ENCODE results near the gene TRPC4. TPM values are rescaled to one million over a fixed set of nuclear protein-coding genes. Genes with fewer than 3 reads are reported as not detected.

Gene TRPC4
- total and polyA plus RNA-seq, 9 donors: 0.56 to 1.7 (median 0.85) TPM

- Histone ChIP-seq H3K27ac (ENCODE audit: low read length) (no peak overlapping the region), H3K9me3 (replicated peaks; ENCODE audit: control insufficient read depth, low read depth, low read length) (no peaks in the 10 kb centered on the region), H3K36me3 (ENCODE audit: control insufficient read depth, insufficient read depth, low read length) (no peaks in the 10 kb centered on the region), H3K27me3 (ENCODE audit: control insufficient read depth, insufficient read depth, low read length) (no peaks in the 10 kb centered on the region), H3K4me3 (ENCODE audit: low read length) (no peak overlapping the region), H3K4me1 (ENCODE audit: control insufficient read depth, insufficient read depth, low read length) (no peaks in the 10 kb centered on the region)
- no peak for DNase-seq
Measured at GRCh38 chr13:37648609-37649008, 221.0 kb downstream of the TRPC4 start.

GRCh38 chr13:37647031-37647650 lies 222.4 kb downstream of the TRPC4 start:
- H3K36me3 ChIP-seq (ENCODE audit: control insufficient read depth, insufficient read depth, low read length): no peaks in the 10 kb centered on the region
- WGBS (ENCODE audit: insufficient coverage): 75% methylated on average over 4 of the region's 5 CpGs
- H3K4me1 ChIP-seq (ENCODE audit: control insufficient read depth, insufficient read depth, low read length): no peaks in the 10 kb centered on the region
- H3K9me3 ChIP-seq (replicated peaks; ENCODE audit: control insufficient read depth, low read depth, low read length): no peaks in the 10 kb centered on the region
- no peak overlapping the region for H3K4me3 ChIP-seq (ENCODE audit: low read length)
- DNase-seq: no peak
- H3K27me3 ChIP-seq (ENCODE audit: control insufficient read depth, insufficient read depth, low read length): no peaks in the 10 kb centered on the region
- no peak overlapping the region for H3K27ac ChIP-seq (ENCODE audit: low read length)

GRCh38 chr13:37646531-37646930 lies 223.0 kb downstream of the TRPC4 start:
- no peaks in the 10 kb centered on the region for H3K4me1 ChIP-seq (ENCODE audit: control insufficient read depth, insufficient read depth, low read length)
- WGBS (ENCODE audit: insufficient coverage): no CpG with 5 or more reads among the region's 3 CpGs

GRCh38 chr13:37645181-37645740 lies 224.3 kb downstream of the TRPC4 start:
- no peak for DNase-seq
- Histone ChIP-seq H3K27ac (ENCODE audit: low read length) (no peak overlapping the region), H3K4me3 (ENCODE audit: low read length) (no peak overlapping the region), H3K4me1 (ENCODE audit: control insufficient read depth, insufficient read depth, low read length) (no peaks in the 10 kb centered on the region), H3K27me3 (ENCODE audit: control insufficient read depth, insufficient read depth, low read length) (no peaks in the 10 kb centered on the region), H3K36me3 (ENCODE audit: control insufficient read depth, insufficient read depth, low read length) (no peaks in the 10 kb centered on the region), H3K9me3 (replicated peaks; ENCODE audit: control insufficient read depth, low read depth, low read length) (no peaks in the 10 kb centered on the region)
- WGBS (ENCODE audit: insufficient coverage): 19% methylated on average over 6 of the region's 7 CpGs

More at GRCh38 chr13:37646531-37646930, 223.0 kb downstream of the TRPC4 start:
- no peaks in the 10 kb centered on the region for H3K27me3 ChIP-seq (ENCODE audit: control insufficient read depth, insufficient read depth, low read length)
- DNase-seq: no peak
- no peaks in the 10 kb centered on the region for H3K36me3 ChIP-seq (ENCODE audit: control insufficient read depth, insufficient read depth, low read length)
- no peaks in the 10 kb centered on the region for H3K9me3 ChIP-seq (replicated peaks; ENCODE audit: control insufficient read depth, low read depth, low read length)
- no peak overlapping the region for H3K27ac ChIP-seq (ENCODE audit: low read length)
- H3K4me3 ChIP-seq (ENCODE audit: low read length): no peak overlapping the region

GRCh38 chr13:37641391-37641790 lies 228.2 kb downstream of the TRPC4 start:
- WGBS (ENCODE audit: insufficient coverage): 100% methylated on average over 1 of the region's 2 CpGs
- H3K4me1 ChIP-seq (ENCODE audit: control insufficient read depth, insufficient read depth, low read length): no peaks in the 10 kb centered on the region
- no peak overlapping the region for H3K27ac ChIP-seq (ENCODE audit: low read length)
- H3K4me3 ChIP-seq (ENCODE audit: low read length): no peak overlapping the region
- no peaks in the 10 kb centered on the region for H3K36me3 ChIP-seq (ENCODE audit: control insufficient read depth, insufficient read depth, low read length)
- H3K9me3 ChIP-seq (replicated peaks; ENCODE audit: control insufficient read depth, low read depth, low read length): no peaks in the 10 kb centered on the region
- H3K27me3 ChIP-seq (ENCODE audit: control insufficient read depth, insufficient read depth, low read length): no peaks in the 10 kb centered on the region
- DNase-seq: no peak

GRCh38 chr13:37640499-37640898 lies 229.1 kb downstream of the TRPC4 start:
- Histone ChIP-seq H3K4me3 (ENCODE audit: low read length) (no peak overlapping the region), H3K27ac (ENCODE audit: low read length) (no peak overlapping the region), H3K9me3 (replicated peaks; ENCODE audit: control insufficient read depth, low read depth, low read length) (no peaks in the 10 kb centered on the region), H3K36me3 (ENCODE audit: control insufficient read depth, insufficient read depth, low read length) (no peaks in the 10 kb centered on the region), H3K27me3 (ENCODE audit: control insufficient read depth, insufficient read depth, low read length) (no peaks in the 10 kb centered on the region), H3K4me1 (ENCODE audit: control insufficient read depth, insufficient read depth, low read length) (no peaks in the 10 kb centered on the region)
- peak; percentile 54 for DNase-seq
- WGBS (ENCODE audit: insufficient coverage): no CpG with 5 or more reads among the region's 2 CpGs

- no peaks in the 10 kb centered on the region for H3K9me3 ChIP-seq (replicated peaks; ENCODE audit: control insufficient read depth, low read depth, low read length)
- DNase-seq: no peak
- 83% methylated on average over 1 of the region's 8 CpGs for WGBS (ENCODE audit: insufficient coverage)
- no peak overlapping the region for H3K4me3 ChIP-seq (ENCODE audit: low read length)
- H3K27ac ChIP-seq (ENCODE audit: low read length): no peak overlapping the region
- no peaks in the 10 kb centered on the region for H3K4me1 ChIP-seq (ENCODE audit: control insufficient read depth, insufficient read depth, low read length)
- no peaks in the 10 kb centered on the region for H3K36me3 ChIP-seq (ENCODE audit: control insufficient read depth, insufficient read depth, low read length)
- H3K27me3 ChIP-seq (ENCODE audit: control insufficient read depth, insufficient read depth, low read length): no peaks in the 10 kb centered on the region
Measured at GRCh38 chr13:37636701-37637100, 232.9 kb downstream of the TRPC4 start.

- no peak overlapping the region for H3K27ac ChIP-seq (ENCODE audit: low read length)
- WGBS (ENCODE audit: insufficient coverage): 88% methylated on average over 3 of the region's 5 CpGs
- DNase-seq: no peak
- H3K4me3 ChIP-seq (ENCODE audit: low read length): no peak overlapping the region
- H3K27me3 ChIP-seq (ENCODE audit: control insufficient read depth, insufficient read depth, low read length): no peaks in the 10 kb centered on the region
- H3K4me1 ChIP-seq (ENCODE audit: control insufficient read depth, insufficient read depth, low read length): no peaks in the 10 kb centered on the region
- H3K9me3 ChIP-seq (replicated peaks; ENCODE audit: control insufficient read depth, low read depth, low read length): no peaks in the 10 kb centered on the region
- no peaks in the 10 kb centered on the region for H3K36me3 ChIP-seq (ENCODE audit: control insufficient read depth, insufficient read depth, low read length)
Measured at GRCh38 chr13:37632294-37632693, 237.3 kb downstream of the TRPC4 start.

- no CpG with 5 or more reads among the region's 4 CpGs for WGBS (ENCODE audit: insufficient coverage)
- Histone ChIP-seq H3K27ac (ENCODE audit: low read length) (no peak overlapping the region), H3K27me3 (ENCODE audit: control insufficient read depth, insufficient read depth, low read length) (no peaks in the 10 kb centered on the region), H3K4me1 (ENCODE audit: control insufficient read depth, insufficient read depth, low read length) (no peaks in the 10 kb centered on the region), H3K36me3 (ENCODE audit: control insufficient read depth, insufficient read depth, low read length) (no peaks in the 10 kb centered on the region), H3K4me3 (ENCODE audit: low read length) (no peak overlapping the region), H3K9me3 (replicated peaks; ENCODE audit: control insufficient read depth, low read depth, low read length) (no peaks in the 10 kb centered on the region)
- DNase-seq: no peak
Measured at GRCh38 chr13:37627428-37627827, 242.1 kb downstream of the TRPC4 start.

- Histone ChIP-seq H3K27ac (ENCODE audit: low read length) (no peak overlapping the region), H3K9me3 (replicated peaks; ENCODE audit: control insufficient read depth, low read depth, low read length) (no peaks in the 10 kb centered on the region), H3K4me3 (ENCODE audit: low read length) (no peak overlapping the region), H3K27me3 (ENCODE audit: control insufficient read depth, insufficient read depth, low read length) (no peaks in the 10 kb centered on the region), H3K4me1 (ENCODE audit: control insufficient read depth, insufficient read depth, low read length) (no peaks in the 10 kb centered on the region), H3K36me3 (ENCODE audit: control insufficient read depth, insufficient read depth, low read length) (no peaks in the 10 kb centered on the region)
- peak; percentile 31 for DNase-seq
- no CpG with 5 or more reads among the region's 3 CpGs for WGBS (ENCODE audit: insufficient coverage)
Measured at GRCh38 chr13:37621811-37622361, 247.7 kb downstream of the TRPC4 start.

Data from muscle of leg (tissue), 11 donors.